Calu3 (cell line): ENCODE measurements around the gene FAM228B. TPM values are rescaled to one million over a fixed set of nuclear protein-coding genes. Genes with fewer than 3 reads are reported as not detected.
"Not testable (repeated sequence)": the region's sequence is repeated elsewhere in the genome, so short reads cannot be mapped to it uniquely, and the experiment has no call there.

ENCODE experiments used
- BruUV-seq: library from RNA; stranded (reverse); fragments of 400-500 nt; replicated peaks from 2 replicates; lab custom pipeline; 2021; lab: Mats Ljungman, UMichigan
- CTCF ChIA-PET: fragments of 300-600 bp; sonication (Branson Sonifier 250); formaldehyde crosslinking; loops from one replicate; lab custom pipeline; 2022; ENCODE audit warnings: antibody characterized with exemption; lab: Charles Lee
- DNase-seq: peaks from one replicate; pipeline ENCODE4 v3.0.0; 2022
- H3K27ac Mint-ChIP-seq: one replicate; pipeline ENCODE4 v1.8.0; 2022; ENCODE audit warnings: mixed read lengths; ENCODE audit not compliant: unreplicated experiment
- H3K27me3 Mint-ChIP-seq: one replicate; pipeline ENCODE4 v1.8.0; 2022; ENCODE audit warnings: mixed read lengths; ENCODE audit not compliant: unreplicated experiment
- H3K36me3 Mint-ChIP-seq: one replicate; pipeline ENCODE4 v1.8.0; 2022; ENCODE audit warnings: mild to moderate bottlenecking, moderate library complexity, mixed read lengths; ENCODE audit not compliant: insufficient read depth, unreplicated experiment
- H3K4me1 Mint-ChIP-seq: one replicate; pipeline ENCODE4 v1.8.0; 2022; ENCODE audit warnings: mild to moderate bottlenecking, low read depth, mixed read lengths; ENCODE audit not compliant: unreplicated experiment
- H3K4me3 Mint-ChIP-seq: one replicate; pipeline ENCODE4 v1.8.0; 2022; ENCODE audit warnings: mild to moderate bottlenecking, low read depth, moderate library complexity, mixed read lengths; ENCODE audit not compliant: unreplicated experiment
- H3K9me3 Mint-ChIP-seq: one replicate; pipeline ENCODE4 v1.8.0; 2022; ENCODE audit warnings: low read depth, mixed read lengths; ENCODE audit not compliant: unreplicated experiment
- CTCF ChIP-seq: fragments of 200-600 bp; IDR thresholded peaks from one replicate; pipeline ENCODE4 v1.8.0; 2022; ENCODE audit warnings: antibody characterized with exemption; ENCODE audit not compliant: unreplicated experiment
- intact Hi-C: fragments of 100-400 bp; cut with micrococcal nuclease; formaldehyde crosslinking; loops from one replicate; pipeline ENCODE4 v1.10.0; 2022; ENCODE audit not compliant: unreplicated experiment
- total RNA-seq: library from RNA; stranded (reverse); gene quantifications from 2 replicates; pipeline ENCODE4 v1.2.3, GENCODE V29; 2022

The FAM228B gene
- total RNA-seq, 1 experiment from 2014 or later, result 8.3 TPM

DNA sequence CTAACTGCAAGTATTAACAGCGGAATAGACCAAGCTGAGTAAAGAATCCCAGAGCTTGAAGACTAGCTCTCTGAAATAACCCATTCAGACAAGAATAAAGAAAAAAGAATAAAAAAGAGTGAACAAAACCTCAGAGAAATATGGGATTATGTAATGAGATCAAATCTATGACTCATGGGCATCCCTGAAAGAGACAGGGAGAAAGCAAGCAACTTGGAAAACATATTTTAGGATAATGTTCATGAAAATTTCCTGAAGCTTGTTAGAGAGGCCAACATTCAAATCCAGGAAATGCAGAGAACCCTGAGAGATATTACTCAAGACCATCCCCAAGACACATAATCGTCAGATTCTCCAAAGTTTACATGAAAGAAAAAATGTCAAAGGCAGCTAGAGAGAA lies 17.5 kb upstream of the FAM228B start:
- no peak for DNase-seq
- intact Hi-C loops, result no loop called here
- BruUV-seq, result no TSS peak
- CTCF ChIA-PET, result no interaction called here
- Mint-ChIP-seq H3K27ac (no peak overlapping the region), H3K9me3 (peaks cover 3% of the 10 kb centered on the region), H3K4me3 (no peak overlapping the region), H3K36me3 (no peaks in the 10 kb centered on the region), H3K27me3 (no peaks in the 10 kb centered on the region), H3K4me1 (no peaks in the 10 kb centered on the region)
- TF ChIP-seq CTCF, result no peak

- no peaks in the 10 kb centered on the region for H3K36me3 Mint-ChIP-seq
- BruUV-seq, result no TSS peak
- H3K4me3 Mint-ChIP-seq, result no peak overlapping the region
- CTCF ChIA-PET, result interaction anchor here (0.6 kb wide), 2 partner anchors 21 to 52 kb away, joined by 3 read pairs; no protein-coding TSS in a partner anchor
- no peaks in the 10 kb centered on the region for H3K27me3 Mint-ChIP-seq
- H3K4me1 Mint-ChIP-seq, result peaks cover 9% of the 10 kb centered on the region
- intact Hi-C loops, result no loop called here
- DNase-seq, result no peak
- H3K27ac Mint-ChIP-seq, result no peak overlapping the region
- peaks cover 3% of the 10 kb centered on the region for H3K9me3 Mint-ChIP-seq
- no peak for TF ChIP-seq CTCF
Observed at GRCh38 chr2:24106786-24107185, 16.5 kb upstream of the FAM228B start.

GRCh38 chr2:24107336-24107735 lies 15.9 kb upstream of the FAM228B start:
- TF ChIP-seq CTCF, result no peak
- Mint-ChIP-seq H3K36me3 (no peaks in the 10 kb centered on the region), H3K4me1 (peaks cover 11% of the 10 kb centered on the region), H3K27me3 (no peaks in the 10 kb centered on the region), H3K4me3 (no peak overlapping the region), H3K27ac (no peak overlapping the region), H3K9me3 (peaks cover 3% of the 10 kb centered on the region)
- intact Hi-C loops, result no loop called here
- BruUV-seq, result no TSS peak
- DNase-seq, result no peak
- CTCF ChIA-PET, result interaction anchor here (0.6 kb wide), 1 partner anchor 22 kb away, joined by 3 read pairs; no protein-coding TSS in a partner anchor

DNA sequence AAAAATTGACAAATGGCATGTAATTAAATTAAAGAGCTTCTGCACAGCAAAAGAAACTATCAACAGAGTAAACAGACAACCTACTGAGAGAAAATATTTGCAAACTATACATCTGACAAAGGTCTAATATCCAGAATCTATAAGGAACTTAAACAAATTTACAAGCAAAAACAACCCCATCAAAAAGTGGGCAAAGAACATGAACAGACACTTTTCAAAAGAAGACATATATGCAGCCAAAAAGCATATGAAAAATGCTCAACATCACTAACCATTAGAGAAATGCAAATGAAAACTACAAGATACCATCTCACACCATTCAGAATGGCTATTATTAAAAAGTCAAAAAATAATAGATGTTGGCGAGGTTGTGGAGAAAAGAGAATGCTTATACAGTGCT lies 13.8 kb upstream of the FAM228B start:
- peaks cover 11% of the 10 kb centered on the region for H3K4me1 Mint-ChIP-seq
- H3K27me3 Mint-ChIP-seq, intact Hi-C loops, H3K36me3 Mint-ChIP-seq, H3K4me3 Mint-ChIP-seq, H3K9me3 Mint-ChIP-seq, H3K27ac Mint-ChIP-seq, BruUV-seq, CTCF ChIA-PET, DNase-seq: not testable (repeated sequence)

- intact Hi-C loops, result no loop called here
- CTCF ChIA-PET, result no interaction called here
Observed at GRCh38 chr2:24110660-24111303, 12.5 kb upstream of the FAM228B start.

More at GRCh38 chr2:24110660-24111303, 12.5 kb upstream of the FAM228B start:
- H3K4me1 Mint-ChIP-seq, result peaks cover 11% of the 10 kb centered on the region
- BruUV-seq, result no TSS peak
- no peaks in the 10 kb centered on the region for H3K36me3 Mint-ChIP-seq
- H3K4me3 Mint-ChIP-seq, result no peak overlapping the region
- H3K9me3 Mint-ChIP-seq, result peaks cover 3% of the 10 kb centered on the region
- no peaks in the 10 kb centered on the region for H3K27me3 Mint-ChIP-seq
- TF ChIP-seq CTCF, result no peak
- no peak overlapping the region for H3K27ac Mint-ChIP-seq
- no peak for DNase-seq
